ENCODE measurements around the gene PRR22.
"Not testable (repeated sequence)": the region's sequence is repeated elsewhere in the genome, so short reads cannot be mapped to it uniquely, and the experiment has no call there.

PRR22 gene

DNA sequence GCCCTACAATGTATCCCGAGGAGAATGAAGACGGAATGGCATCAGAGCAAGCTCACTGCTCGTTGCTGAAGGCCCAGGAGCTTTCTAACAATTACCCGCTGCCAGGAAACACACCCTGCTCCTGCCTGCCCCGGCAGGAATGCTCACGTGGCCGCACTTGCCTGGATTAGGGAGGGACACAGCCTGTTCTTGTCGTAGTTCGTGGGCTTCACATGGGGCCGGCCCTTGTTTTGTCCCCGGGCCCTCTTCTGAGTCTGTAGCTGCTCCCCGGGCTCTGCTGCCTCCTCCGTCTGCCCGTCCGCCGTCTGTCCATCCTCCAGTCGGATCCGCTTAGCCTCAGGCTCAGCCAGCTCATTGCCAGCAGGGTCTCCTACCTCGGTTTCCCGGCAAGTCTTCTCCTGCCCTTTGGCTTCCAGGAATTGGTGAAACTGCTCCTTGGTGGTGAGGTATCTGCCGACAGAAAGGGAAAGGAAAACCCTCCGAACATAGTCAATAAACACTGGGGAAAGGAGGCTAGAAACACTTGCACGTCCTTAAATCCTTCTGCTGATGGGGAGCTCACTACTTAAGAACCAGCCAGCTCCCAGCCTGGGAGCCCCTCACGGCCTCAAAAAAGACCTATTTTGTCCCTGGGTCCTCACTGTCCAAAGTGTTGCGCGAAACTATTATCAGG is 5.5 kb upstream of the PRR22 start:
- no peak for DNase-seq

GRCh38 chr19:5789351-5789761 is 4.8 kb upstream of the PRR22 start:
- DNase-seq, result no peak

- DNase-seq, result no peak
Measured at GRCh38 chr19:5788422-5788821, 3.9 kb upstream of the PRR22 start.

- no peak for DNase-seq
Measured at GRCh38 chr19:5787409-5788182, 3.0 kb upstream of the PRR22 start.

DNA sequence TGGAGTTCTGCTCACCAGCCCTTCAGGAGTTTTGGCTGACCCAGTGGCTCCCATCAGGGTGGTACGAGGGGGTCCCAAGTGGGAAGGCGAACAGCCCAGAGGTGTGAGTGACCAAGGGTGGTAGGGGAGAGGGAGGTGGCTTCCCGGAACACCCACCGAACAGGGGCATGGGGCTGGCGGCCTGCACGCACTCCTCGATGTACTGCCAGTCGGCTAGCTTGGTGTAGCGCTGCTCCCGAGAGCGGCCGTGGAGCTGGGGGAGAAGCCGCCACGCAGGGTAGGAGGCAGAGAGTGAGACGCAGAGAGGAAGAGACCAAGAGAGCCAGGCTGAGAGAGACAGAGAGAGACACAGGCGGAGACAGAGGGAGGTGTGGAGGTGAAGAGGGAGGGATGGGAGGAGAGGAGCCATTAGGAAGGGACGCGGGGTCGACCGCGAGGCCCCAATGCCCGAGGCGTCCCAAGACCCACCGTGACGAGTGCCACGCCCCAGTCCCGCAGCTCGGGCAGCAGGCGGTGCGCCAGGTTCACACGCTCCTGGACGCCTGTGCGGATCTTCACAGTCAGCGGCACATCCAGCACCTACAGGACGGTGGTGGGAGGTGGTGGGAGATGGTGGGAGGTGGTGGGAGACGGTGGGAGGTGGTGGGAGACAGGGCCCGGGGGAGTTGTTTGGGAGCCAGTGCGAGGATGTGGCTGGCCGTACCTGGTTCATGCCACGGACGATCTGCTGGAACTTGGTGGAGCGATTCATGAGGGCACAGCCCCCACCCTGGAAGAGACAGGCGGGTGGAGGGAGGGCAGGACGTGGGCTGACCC is 2.3 kb upstream of the PRR22 start:
- no peak for DNase-seq

DNA sequence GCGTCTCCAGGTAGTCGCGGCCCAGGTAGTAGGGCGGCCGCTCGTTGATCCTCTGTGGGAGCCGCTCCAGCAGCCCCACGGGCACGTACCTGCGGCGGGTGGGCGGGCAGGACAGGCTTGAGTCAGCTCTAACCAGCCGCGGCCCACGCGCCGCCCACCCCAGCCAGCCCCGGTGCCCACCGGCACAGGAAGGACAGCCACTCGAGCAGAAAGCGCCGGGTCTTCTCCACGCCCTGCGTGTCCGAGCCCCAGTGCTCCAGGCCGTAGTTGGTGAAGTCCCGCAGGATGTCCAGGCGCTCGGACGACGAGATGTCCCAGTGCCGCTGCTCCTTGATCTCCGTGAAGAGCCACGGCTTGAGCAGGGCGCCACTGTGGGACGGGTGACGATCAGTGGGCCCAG is 877 bp upstream of the PRR22 start:
- DNase-seq, result no peak

- no peak for DNase-seq
Measured at GRCh38 chr19:5782945-5783919, 1.3 kb downstream of the PRR22 start.

DNA sequence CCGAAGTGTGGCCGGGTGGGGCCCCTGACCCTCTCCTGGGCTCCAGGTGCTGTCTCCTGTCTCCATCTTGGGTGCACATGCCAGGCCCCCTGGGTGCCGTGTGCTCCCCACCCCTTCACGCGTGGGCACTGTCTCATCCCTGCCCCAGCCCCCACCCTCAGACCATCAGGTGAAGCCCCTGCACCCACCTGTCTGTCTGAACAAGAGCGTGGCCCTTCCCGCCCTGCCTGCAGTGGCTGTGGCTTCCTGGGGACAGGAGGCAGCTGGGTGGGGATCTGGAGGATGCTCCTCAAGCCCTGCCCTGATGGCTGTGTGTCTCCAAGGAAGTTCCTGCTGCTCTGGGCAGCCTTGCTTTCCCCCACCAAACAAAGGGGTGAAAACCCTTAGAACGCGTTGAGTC is 2.2 kb downstream of the PRR22 start:
- no peak for DNase-seq

DNA sequence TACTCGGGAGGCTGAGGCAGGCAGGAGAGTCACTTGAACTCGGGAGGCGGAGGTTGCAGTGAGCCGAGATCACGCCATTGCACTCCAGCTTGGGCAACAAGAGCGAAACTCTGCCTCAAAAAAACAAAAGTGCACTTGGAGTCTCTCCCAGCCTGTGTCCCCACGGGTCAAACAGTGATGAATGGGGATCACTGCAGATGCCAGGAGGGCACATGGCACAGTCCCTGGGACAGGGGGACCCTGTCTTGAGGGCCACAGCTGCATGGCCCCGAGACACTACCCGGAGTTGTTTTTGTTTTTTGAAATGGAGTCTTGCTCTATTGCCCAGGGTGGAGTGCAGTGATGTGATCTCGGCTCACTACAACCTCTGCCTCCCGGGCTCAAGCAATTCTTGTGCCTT is 3.6 kb downstream of the PRR22 start:
- not testable (repeated sequence) for DNase-seq

GRCh38 chr19:5778402-5778801 is 6.1 kb downstream of the PRR22 start:
- no peak for DNase-seq

DNA sequence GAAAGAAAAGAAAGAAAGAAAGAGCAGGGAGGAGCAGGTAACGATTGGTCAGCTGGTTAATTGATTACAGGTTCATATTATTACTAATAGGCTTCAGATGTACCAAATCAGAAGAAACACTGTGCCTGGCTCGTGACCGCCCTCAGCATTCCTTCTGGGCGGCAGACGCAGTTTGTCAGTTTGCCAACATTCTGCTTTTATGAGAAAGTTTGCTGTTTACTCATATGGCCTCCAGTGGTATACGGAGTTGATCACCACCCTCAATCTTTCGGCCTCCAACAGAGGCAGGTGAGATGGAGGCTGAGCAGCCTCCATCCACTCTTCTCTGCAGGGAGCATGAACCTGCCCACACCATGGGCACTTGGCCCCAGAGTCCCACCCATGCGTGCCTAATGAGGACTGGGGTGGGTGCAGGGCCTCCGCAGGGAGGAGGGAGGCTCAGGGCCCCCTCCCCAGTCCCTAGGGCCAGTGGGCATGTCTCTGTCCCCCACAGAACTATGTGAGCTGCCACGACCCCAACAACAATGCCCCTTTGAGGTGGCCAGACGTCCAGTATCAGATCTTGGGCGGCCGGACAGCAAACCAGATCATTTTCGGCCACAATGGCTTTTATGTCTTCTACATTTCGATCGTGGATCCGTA is 8.8 kb downstream of the PRR22 start:
- DNase-seq, result no peak

GRCh38 chr19:5774921-5775320 is 9.6 kb downstream of the PRR22 start:
- DNase-seq, result no peak

- DNase-seq, result no peak
Measured at GRCh38 chr19:5773276-5773675, 11.3 kb downstream of the PRR22 start.

DNA sequence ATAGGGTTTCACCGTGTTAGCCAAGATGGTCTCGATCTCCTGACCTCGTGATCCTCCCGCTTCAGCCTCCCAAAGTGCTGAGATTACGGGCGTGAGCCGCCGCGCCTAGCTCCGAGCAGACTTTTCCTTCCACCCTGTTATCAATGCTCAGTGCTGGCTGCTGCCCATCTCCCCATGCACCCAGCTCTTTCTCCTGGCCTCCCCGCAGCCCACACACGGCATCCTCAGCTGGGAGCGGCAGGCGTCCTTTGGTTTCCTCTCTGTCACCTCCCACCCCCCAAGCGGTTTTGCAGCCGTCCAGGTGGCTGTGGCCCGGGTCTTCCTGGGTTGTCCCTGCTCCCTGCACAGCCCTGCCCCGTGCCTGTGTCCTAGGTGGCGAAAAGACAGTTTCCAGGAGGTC is 12.1 kb downstream of the PRR22 start:
- DNase-seq, result no peak

DNA sequence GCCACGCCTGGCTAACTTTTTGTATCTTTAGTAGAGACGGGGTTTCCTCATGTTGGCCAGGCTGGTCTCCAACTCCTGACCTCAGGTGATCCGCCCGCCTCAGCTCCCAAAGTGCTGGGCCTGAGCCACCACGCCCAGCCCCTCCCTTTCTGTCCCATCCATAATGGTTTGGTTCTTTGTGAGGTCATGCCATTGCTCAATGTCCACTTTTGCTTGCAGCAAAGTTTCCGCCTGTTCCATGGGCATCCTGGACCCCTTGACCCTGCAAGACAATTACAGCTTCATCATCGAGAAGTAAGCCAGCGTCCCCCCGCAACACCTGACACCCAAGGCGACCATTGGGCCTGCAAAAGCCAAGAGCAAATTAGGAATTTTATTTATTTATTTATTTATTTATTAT is 16.6 kb downstream of the PRR22 start:
- DNase-seq, result no peak

DNA sequence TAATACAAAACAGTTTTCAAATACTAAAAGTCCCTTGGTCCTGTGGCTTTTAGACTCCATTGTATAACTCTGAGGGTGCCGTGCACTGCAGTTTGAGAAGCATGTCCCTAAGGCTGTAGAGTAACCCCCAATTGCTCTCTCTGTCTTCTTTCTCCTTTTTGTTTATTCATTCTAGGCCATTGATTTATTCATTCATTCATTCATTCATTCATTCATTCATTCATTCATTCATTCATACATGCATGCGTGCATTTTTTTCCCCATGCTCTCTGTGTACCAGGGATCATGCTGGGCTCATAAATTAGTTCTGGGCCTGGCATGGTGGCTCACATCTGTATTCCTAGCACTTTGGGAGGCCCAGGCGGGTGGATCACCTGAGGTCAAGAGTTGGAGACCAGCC is 19.3 kb downstream of the PRR22 start:
- no peak for DNase-seq

DNA sequence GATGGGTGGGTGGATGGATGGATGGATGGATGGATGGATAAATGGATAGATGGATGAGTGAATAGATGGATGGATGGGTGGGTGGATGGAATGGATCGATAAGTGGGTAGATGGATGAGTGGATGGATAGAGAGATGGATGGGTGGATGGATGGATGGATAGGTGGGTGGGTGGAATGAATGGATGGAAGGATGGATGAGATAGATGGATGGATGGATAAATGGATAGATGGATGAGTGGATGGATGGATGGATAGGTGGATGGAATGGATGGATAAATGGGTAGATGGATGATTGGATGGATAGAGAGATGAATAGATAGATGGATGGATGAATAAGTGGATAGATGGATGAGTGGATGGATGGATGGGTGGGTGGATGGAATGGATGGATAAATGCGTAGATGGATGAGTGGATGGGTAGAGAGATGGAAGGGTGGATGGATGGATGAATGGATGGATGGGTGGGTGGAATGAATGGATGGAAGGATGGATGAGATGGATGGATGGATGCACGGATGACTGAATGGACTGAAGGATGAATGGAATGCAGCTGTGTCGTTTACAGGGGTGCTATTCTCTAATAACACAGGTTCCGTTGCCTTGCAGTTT is 21.8 kb downstream of the PRR22 start:
- no peak for DNase-seq

DNA sequence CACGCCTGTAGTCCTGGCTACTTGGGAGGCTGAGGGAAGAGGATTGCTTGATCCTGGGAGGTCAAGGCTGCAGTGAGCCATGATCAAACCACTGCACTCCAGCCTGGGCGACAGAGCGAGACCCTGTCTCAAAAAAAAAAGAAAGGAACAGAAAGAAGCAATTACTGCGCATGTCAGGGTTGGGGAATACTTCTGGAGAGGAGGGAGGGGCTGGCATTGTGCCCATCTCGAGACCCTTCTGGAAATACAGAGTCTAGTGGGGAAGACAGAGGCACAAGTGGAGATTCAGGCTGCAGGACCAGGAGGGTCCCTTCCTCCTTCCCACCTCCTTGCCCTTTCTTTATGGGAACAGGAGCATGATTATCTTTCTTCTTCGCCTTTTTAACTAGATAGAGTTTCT is 30.8 kb downstream of the PRR22 start:
- DNase-seq, result no peak

DNA sequence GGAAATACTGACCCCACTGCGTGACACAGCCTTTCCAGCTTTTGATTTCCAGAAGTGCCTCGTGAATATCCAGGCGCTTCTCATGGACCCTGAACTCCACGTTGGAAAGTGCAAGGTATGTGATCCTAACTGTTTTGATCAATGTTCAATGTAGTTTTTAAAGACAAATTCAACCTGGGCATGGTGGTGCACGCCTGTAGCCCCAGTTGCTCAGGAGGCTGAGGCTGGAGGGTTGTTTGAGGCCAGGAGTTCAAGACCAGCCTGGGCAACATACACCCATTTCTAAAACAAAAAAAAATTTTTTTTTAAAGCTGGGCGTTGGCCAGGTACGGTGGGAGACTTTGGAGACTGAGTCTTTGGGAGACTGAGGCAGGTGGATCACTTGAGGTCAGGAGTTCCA is 32.8 kb downstream of the PRR22 start:
- DNase-seq, result no peak

DNA sequence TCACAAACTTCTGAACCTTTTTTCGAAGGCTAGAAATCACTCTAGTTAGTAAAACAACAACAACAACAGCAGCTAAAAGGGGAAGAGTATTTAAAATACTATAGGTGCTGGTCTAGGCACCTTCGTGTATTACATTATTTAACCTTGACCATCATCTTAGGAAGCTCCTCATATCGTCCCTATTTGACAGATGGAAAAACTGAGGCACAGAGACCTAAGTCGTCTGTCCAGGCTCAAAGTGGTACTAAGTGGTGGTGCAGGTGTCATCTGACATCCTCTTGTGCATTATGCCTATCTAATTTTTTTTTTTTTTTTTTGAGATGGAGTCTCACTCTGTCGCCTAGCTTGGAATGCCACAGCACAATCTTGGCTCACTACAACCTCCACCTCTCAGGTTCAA is 35.0 kb downstream of the PRR22 start:
- no peak for DNase-seq

DNA sequence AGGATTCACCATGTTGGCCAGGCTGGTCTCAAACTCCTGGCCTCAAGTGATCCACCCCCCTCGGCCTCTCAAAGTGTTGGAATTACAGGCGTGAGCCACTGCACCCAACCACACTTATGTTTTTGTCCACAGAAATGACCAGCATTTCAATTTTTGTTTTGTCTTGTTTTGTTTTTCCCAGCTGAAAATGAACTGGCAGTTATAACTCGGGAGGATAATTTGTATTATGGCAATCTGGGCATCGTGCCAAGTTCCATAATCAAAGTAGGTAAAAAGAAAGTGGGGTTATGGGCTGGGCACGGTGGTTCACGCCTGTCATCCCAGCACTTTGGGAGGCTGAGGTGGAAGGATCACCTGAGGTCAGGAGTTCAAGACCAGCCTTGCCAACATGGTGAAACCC is 35.6 kb downstream of the PRR22 start:
- DNase-seq, result not testable (repeated sequence)

- not testable (repeated sequence) for DNase-seq
Measured at GRCh38 chr19:5744999-5745398, 39.5 kb downstream of the PRR22 start.

All from stimulated activated CD4-positive, alpha-beta T cell treated with anti-CD3 and anti-CD28 coated beads, Interleukin-2, amount 100 ng/mL, for 24 hours (primary cell).